Left kidney (tissue), 2 donors: ENCODE results near the gene FMO3. TPM values are rescaled to one million over a fixed set of nuclear protein-coding genes. Genes with fewer than 3 reads are reported as not detected.

ENCODE experiments used
- DNase-seq: peaks from one replicate; pipeline ENCODE4 v3.0.0-alpha.2; 2013
- polyA plus RNA-seq: library from polyadenylated mRNA; unstranded; fragments of 120-200 nt; gene quantifications from one replicate; pipeline ENCODE4 v1.2.1, GENCODE V29; 2013; ENCODE audit not compliant: insufficient read length

FMO3 gene
- polyA plus RNA-seq, 1 donor, result 0.28 TPM

- no peak for DNase-seq
These were observed 68.4 kb downstream of the FMO3 start for GRCh38 chr1:171159148-171159547.

GRCh38 chr1:171160211-171160610 is 69.5 kb downstream of the FMO3 start:
- DNase-seq, result no peak

- DNase-seq, result no peak
These were observed 70.1 kb downstream of the FMO3 start for GRCh38 chr1:171160639-171161354.

GRCh38 chr1:171161431-171161830 is 70.7 kb downstream of the FMO3 start:
- DNase-seq, result no peak

- no peak for DNase-seq
These were observed 75.7 kb downstream of the FMO3 start for GRCh38 chr1:171166361-171166760.

Other genes starting within 250 kb of the FMO3 start
- not detected for gene MROH9, start 155.4 kb upstream of the FMO3 start, polyA plus RNA-seq
- gene FMO2, start 94.4 kb downstream of the FMO3 start, polyA plus RNA-seq, result 1.1 TPM
- gene FMO1, start 157.6 kb downstream of the FMO3 start, polyA plus RNA-seq, result 215 TPM
- gene FMO4, start 223.3 kb downstream of the FMO3 start, polyA plus RNA-seq, result 28.2 TPM